IMR-90 (cell line): ENCODE measurements around the gene CA12. TPM values are rescaled to one million over a fixed set of nuclear protein-coding genes. Genes with fewer than 3 reads are reported as not detected.

ENCODE experiments used
- ATAC-seq: fragments of 200-7000 bp; cut with Tn5 transposase; 2 replicates; pipeline ENCODE4 v1.9.1; 2020; ENCODE audit warnings: low read depth, mild to moderate bottlenecking, moderate library complexity
- BruUV-seq: library from RNA; stranded (reverse); fragments of 400-500 nt; replicated peaks from 2 replicates; lab custom pipeline; 2021; lab: Mats Ljungman, UMichigan
- CTCF ChIA-PET: fragments of 300-600 bp; formaldehyde crosslinking; extraction: SDS; loops from one replicate; lab custom pipeline; 2021; ENCODE audit warnings: antibody characterized with exemption; lab: Yijun Ruan, JAX
- POLR2A ChIA-PET: fragments of 300-600 bp; sonication (Branson Sonifier 250); formaldehyde crosslinking; loops from one replicate; lab custom pipeline; 2022; ENCODE audit warnings: antibody characterized with exemption; ENCODE audit not compliant: unreplicated experiment; lab: Charles Lee
- DNase-seq: peaks from one replicate; pipeline ENCODE4 v3.0.0; 2013
- H2AFZ ChIP-seq: replicated peaks from 2 replicates; pipeline ENCODE3; 2013; ENCODE audit warnings: low read length, mild to moderate bottlenecking; ENCODE audit not compliant: poor library complexity
- H2AK5ac ChIP-seq: 2 replicates; pipeline ENCODE4 v1.6.1; 2013; ENCODE audit warnings: low read depth, low read length, inconsistent platforms
- H2AK9ac ChIP-seq: replicated peaks from 2 replicates; pipeline ENCODE3; 2013; ENCODE audit warnings: mild to moderate bottlenecking, low read depth, low read length, moderate library complexity; ENCODE audit not compliant: poor library complexity
- H2BK120ac ChIP-seq: 2 replicates; pipeline ENCODE4 v1.6.1; 2013; ENCODE audit warnings: low read depth, low read length, inconsistent platforms
- H2BK15ac ChIP-seq: 3 replicates; pipeline ENCODE4 v1.6.1; 2013; ENCODE audit warnings: low read depth, low read length, inconsistent platforms
- H2BK20ac ChIP-seq: 2 replicates; pipeline ENCODE4 v1.6.1; 2013; ENCODE audit warnings: low read depth, mild to moderate bottlenecking, inconsistent platforms, low read length, moderate library complexity
- H2BK5ac ChIP-seq: 2 replicates; pipeline ENCODE4 v1.6.1; 2013; ENCODE audit warnings: mild to moderate bottlenecking, low read depth, low read length, inconsistent platforms; ENCODE audit not compliant: poor library complexity, severe bottlenecking
- H3K14ac ChIP-seq: replicated peaks from 2 replicates; pipeline ENCODE4 v1.6.1; 2013; ENCODE audit warnings: low read depth, low read length, inconsistent platforms
- H3K18ac ChIP-seq: 2 replicates; pipeline ENCODE4 v1.6.1; 2013; ENCODE audit warnings: low read depth, low read length, control low read depth
- H3K23ac ChIP-seq: 2 replicates; pipeline ENCODE4 v1.6.1; 2013; ENCODE audit warnings: low read depth, low read length, inconsistent platforms
- H3K27ac ChIP-seq: 2 replicates; pipeline ENCODE4 v1.5.1; 2013; ENCODE audit warnings: mild to moderate bottlenecking, control low read depth, low read length; ENCODE audit not compliant: insufficient read depth
- H3K27me3 ChIP-seq: 2 replicates; pipeline ENCODE4 v1.6.1; 2013; ENCODE audit warnings: low read length; ENCODE audit not compliant: control insufficient read depth, insufficient read depth
- H3K36me3 ChIP-seq: 2 replicates; pipeline ENCODE4 v1.6.1; 2013; ENCODE audit warnings: low read length, mixed read lengths; ENCODE audit not compliant: control insufficient read depth, insufficient read depth
- H3K4ac ChIP-seq: 2 replicates; pipeline ENCODE4 v1.6.1; 2013; ENCODE audit warnings: low read depth, low read length, inconsistent platforms
- H3K4me1 ChIP-seq: 2 replicates; pipeline ENCODE4 v1.6.1; 2013; ENCODE audit warnings: low read length, mixed read lengths; ENCODE audit not compliant: control insufficient read depth, insufficient read depth
- H3K4me2 ChIP-seq: 2 replicates; pipeline ENCODE4 v1.6.1; 2013; ENCODE audit warnings: low read depth, mild to moderate bottlenecking, control low read depth, low read length, moderate library complexity
- H3K4me3 ChIP-seq: 2 replicates; pipeline ENCODE4 v1.5.1; 2013; ENCODE audit warnings: low read depth, mild to moderate bottlenecking, control low read depth, low read length, moderate library complexity; ENCODE audit not compliant: insufficient read depth
- H3K56ac ChIP-seq: 2 replicates; pipeline ENCODE4 v1.6.1; 2013; ENCODE audit warnings: low read length, inconsistent platforms; ENCODE audit not compliant: insufficient read depth; ENCODE audit errors: extremely low read depth
- H3K79me1 ChIP-seq, 2 experiments: 2 replicates each; pipeline ENCODE4 v1.6.1; 2013; ENCODE audit warnings: low read length in 2 of 2, inconsistent platforms in 1 of 2, low read depth in 1 of 2
- H3K9ac ChIP-seq: 2 replicates; pipeline ENCODE4 v1.6.1; 2013; ENCODE audit warnings: low read depth, low read length, control low read depth
- H3K9me1 ChIP-seq: 2 replicates; pipeline ENCODE4 v1.6.1; 2013; ENCODE audit warnings: low read length, inconsistent platforms; ENCODE audit not compliant: insufficient read depth
- H3K9me3 ChIP-seq: 2 replicates; pipeline ENCODE4 v1.6.1; 2013; ENCODE audit warnings: low read length; ENCODE audit not compliant: control insufficient read depth, insufficient read depth
- H4K20me1 ChIP-seq: 2 replicates; pipeline ENCODE4 v1.6.1; 2013; ENCODE audit warnings: low read length, inconsistent platforms; ENCODE audit not compliant: insufficient read depth
- H4K5ac ChIP-seq: 2 replicates; pipeline ENCODE4 v1.6.1; 2013; ENCODE audit warnings: mild to moderate bottlenecking, low read depth, low read length, control low read depth
- H4K8ac ChIP-seq, 2 experiments: 2 replicates each; pipeline ENCODE4 v1.6.1; 2013; ENCODE audit warnings: low read depth in 2 of 2, low read length in 2 of 2, control low read depth in 1 of 2, inconsistent platforms in 1 of 2
- H4K91ac ChIP-seq: 2 replicates; pipeline ENCODE4 v1.6.1; 2013; ENCODE audit warnings: low read depth, low read length, inconsistent platforms; ENCODE audit not compliant: insufficient read depth
- BHLHE40 ChIP-seq: fragments of 150-350 bp; IDR thresholded peaks from 2 replicates; pipeline ENCODE4 v1.6.1; 2016; ENCODE audit warnings: mild to moderate bottlenecking, low read depth, low read length
- CEBPB ChIP-seq: IDR thresholded peaks from 2 replicates; pipeline ENCODE4 v1.6.1; 2012; ENCODE audit warnings: low read depth, low read length, improper control_type of control experiment
- CHD1 ChIP-seq: IDR thresholded peaks from 2 replicates; pipeline ENCODE4 v1.6.1; 2012; ENCODE audit warnings: low read depth, low read length, improper control_type of control experiment
- CTCF ChIP-seq: conservative IDR thresholded peaks from 2 replicates; pipeline ENCODE4 v1.5.1; 2012; ENCODE audit warnings: mild to moderate bottlenecking, low read depth, low read length, improper control_type of control experiment
- FOS ChIP-seq: fragments of 150-350 bp; IDR thresholded peaks from 2 replicates; pipeline ENCODE4 v1.6.1; 2016; ENCODE audit warnings: low read depth, low read length
- MAFK ChIP-seq: IDR thresholded peaks from 2 replicates; pipeline ENCODE4 v1.6.1; 2012; ENCODE audit warnings: low read depth, low read length, improper control_type of control experiment
- MAZ ChIP-seq: IDR thresholded peaks from 2 replicates; pipeline ENCODE4 v1.6.1; 2012; ENCODE audit warnings: low read depth, mild to moderate bottlenecking, low read length, improper control_type of control experiment, moderate library complexity, borderline replicate concordance
- MXI1 ChIP-seq: IDR thresholded peaks from 2 replicates; pipeline ENCODE4 v1.6.1; 2012; ENCODE audit warnings: low read depth, mild to moderate bottlenecking, low read length, moderate library complexity, borderline replicate concordance
- NFE2L2 ChIP-seq: fragments of 150-350 bp; IDR thresholded peaks from 2 replicates; pipeline ENCODE4 v1.6.1; 2016; ENCODE audit warnings: low read depth, mild to moderate bottlenecking, low read length
- POLR2A ChIP-seq: IDR thresholded peaks from 2 replicates; pipeline ENCODE4 v1.6.1; 2012; ENCODE audit warnings: mild to moderate bottlenecking, low read depth, low read length
- RAD21 ChIP-seq: IDR thresholded peaks from 2 replicates; pipeline ENCODE4 v1.6.1; 2012; ENCODE audit warnings: low read length, improper control_type of control experiment
- RCOR1 ChIP-seq: IDR thresholded peaks from 2 replicates; pipeline ENCODE4 v1.6.1; 2012; ENCODE audit warnings: mild to moderate bottlenecking, low read length, improper control_type of control experiment; ENCODE audit not compliant: insufficient replicate concordance
- RFX5 ChIP-seq: IDR thresholded peaks from 2 replicates; pipeline ENCODE4 v1.8.0; 2012; ENCODE audit warnings: low read depth, mild to moderate bottlenecking, low read length, moderate library complexity
- SMC3 ChIP-seq: fragments of 150-350 bp; IDR thresholded peaks from 2 replicates; pipeline ENCODE4 v1.6.1; 2016; ENCODE audit warnings: low read depth, mild to moderate bottlenecking, antibody characterized with exemption, low read length, moderate library complexity
- WGBS, 2 experiments: methylation state at CpG; one replicate each; pipeline versions ENCODE4 v1.1.5 to v1.1.7; 2013; ENCODE audit warnings: missing lambda C conversion rate in 2 of 2; ENCODE audit not compliant: insufficient read length in 1 of 2; ENCODE audit errors: extremely low coverage in 2 of 2; 5-methylcytosine and 5-hydroxymethylcytosine counted together
- dilution Hi-C: fragments of 300-500 bp; cut with HindIII; formaldehyde crosslinking; loops from one replicate; pipeline ENCODE4 v1.14.3; 2018; ENCODE audit warnings: low sequenced_read_pairs; ENCODE audit not compliant: unreplicated experiment
- in situ Hi-C: fragments of 300-500 bp; cut with MboI; formaldehyde crosslinking; loops from 3 replicates; pipeline ENCODE4 v1.14.3; 2019; ENCODE audit warnings: low sequenced_read_pairs, inconsistent platforms, mixed read lengths
- intact Hi-C: fragments of 100-400 bp; cut with micrococcal nuclease; formaldehyde crosslinking; loops from 2 replicates; pipeline ENCODE4 v1.10.0; 2022
- polyA plus RNA-seq, 3 experiments: library from polyadenylated mRNA; depleted of rRNA; stranded (reverse); fragments of >200 nt; gene quantifications; 2 replicates each; pipeline ENCODE4 v1.2.3, GENCODE V29; 2012; ENCODE audit warnings: low replicate concordance in 1 of 3
- total RNA-seq: library from RNA; depleted of rRNA; stranded (reverse); fragments of >200 nt; gene quantifications from 2 replicates; pipeline ENCODE4 v1.2.3, GENCODE V29; 2012
- TF ChIP-seq, protein P1 (sequence below): fragments of 150-350 bp; IDR thresholded peaks from 2 replicates; pipeline ENCODE4 v1.6.1; 2016; ENCODE audit warnings: low read depth, mild to moderate bottlenecking, low read length, moderate library complexity, borderline replicate concordance
- TF ChIP-seq, protein P2 (sequence below): fragments of 150-350 bp; IDR thresholded peaks from 2 replicates; pipeline ENCODE4 v1.6.1; 2017; ENCODE audit warnings: mild to moderate bottlenecking, antibody characterized with exemption, low read length, low read depth

CA12 gene
- total and polyA plus RNA-seq, 2 of the 4 experiments (the other 2 are of a cell fraction), result 33.7 to 52.6 TPM

GRCh38 chr15:63380808-63381282, 801 bp downstream of the CA12 start:
- 0 out of 2 replicates have a peak, but pooled peaks cover 2% of the 10 kb centered on the region for H3K9me3 ChIP-seq
- TF ChIP-seq CTCF (no peak), RCOR1 (no peak), POLR2A (no peak), SMC3 (no peak), MAZ (no peak), CEBPB (no peak), NFE2L2 (no peak), FOS (no peak), RFX5 (no peak), BHLHE40 (no peak), MXI1 (no peak), MAFK (no peak), RAD21 (no peak), CHD1 (no peak)
- TF ChIP-seq, protein P1, sequence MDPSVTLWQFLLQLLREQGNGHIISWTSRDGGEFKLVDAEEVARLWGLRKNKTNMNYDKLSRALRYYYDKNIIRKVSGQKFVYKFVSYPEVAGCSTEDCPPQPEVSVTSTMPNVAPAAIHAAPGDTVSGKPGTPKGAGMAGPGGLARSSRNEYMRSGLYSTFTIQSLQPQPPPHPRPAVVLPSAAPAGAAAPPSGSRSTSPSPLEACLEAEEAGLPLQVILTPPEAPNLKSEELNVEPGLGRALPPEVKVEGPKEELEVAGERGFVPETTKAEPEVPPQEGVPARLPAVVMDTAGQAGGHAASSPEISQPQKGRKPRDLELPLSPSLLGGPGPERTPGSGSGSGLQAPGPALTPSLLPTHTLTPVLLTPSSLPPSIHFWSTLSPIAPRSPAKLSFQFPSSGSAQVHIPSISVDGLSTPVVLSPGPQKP, result no peak
- TF ChIP-seq, protein P2, sequence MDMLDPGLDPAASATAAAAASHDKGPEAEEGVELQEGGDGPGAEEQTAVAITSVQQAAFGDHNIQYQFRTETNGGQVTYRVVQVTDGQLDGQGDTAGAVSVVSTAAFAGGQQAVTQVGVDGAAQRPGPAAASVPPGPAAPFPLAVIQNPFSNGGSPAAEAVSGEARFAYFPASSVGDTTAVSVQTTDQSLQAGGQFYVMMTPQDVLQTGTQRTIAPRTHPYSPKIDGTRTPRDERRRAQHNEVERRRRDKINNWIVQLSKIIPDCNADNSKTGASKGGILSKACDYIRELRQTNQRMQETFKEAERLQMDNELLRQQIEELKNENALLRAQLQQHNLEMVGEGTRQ, result no peak
- H2BK120ac ChIP-seq, result peak overlapping the region; percentile 23
- peak overlapping the region; percentile 92 for H2AFZ ChIP-seq
- H3K9ac ChIP-seq, result peak overlapping the region; percentile 71; the same call in 1 of the 2 replicates
- peak overlapping the region; percentile 54 for H3K4me3 ChIP-seq
- ChIA-PET POLR2A (no interaction called here), CTCF (no interaction called here)
- peak overlapping the region; percentile 83 for H2AK9ac ChIP-seq
- H2BK5ac ChIP-seq, result no peak overlapping the region
- H3K18ac ChIP-seq, result peak overlapping the region; percentile 13; the same call in 1 of the 2 replicates
- H2AK5ac ChIP-seq, result peak overlapping the region; percentile 78
- in situ Hi-C loops (no loop called here), dilution Hi-C loops (no loop called here), intact Hi-C loops (no loop called here)
- peak overlapping the region; percentile 5; the same call in 1 of the 2 replicates for H3K4ac ChIP-seq
- H3K14ac ChIP-seq, result 0 out of 2 replicates have a peak overlapping the region, but pooled peaks have one; percentile 64
- no CpG with 5 or more reads among the region's 14 CpGs for WGBS, 2 experiments
- DNase-seq (no peak), ATAC-seq (no peak; the same call in 1 of the 2 replicates)
- no peaks in the 10 kb centered on the region for H3K36me3 ChIP-seq
- no peak overlapping the region for H3K27ac ChIP-seq
- 0 out of 4 replicates have a peak, but pooled peaks cover 0 to 3% of the 10 kb centered on the region in 2 experiments for H3K79me1 ChIP-seq
- peak overlapping the region; percentile 53; the same call in 2 of the 3 replicates for H2BK15ac ChIP-seq
- H4K8ac ChIP-seq, result peak overlapping the region; percentile 10 to 61; a peak in 2 of 4 replicates
- H4K20me1 ChIP-seq, result no peaks in the 10 kb centered on the region
- H3K27me3 ChIP-seq, result no peaks in the 10 kb centered on the region
- peak overlapping the region; percentile 73 for H3K23ac ChIP-seq
- H2BK20ac ChIP-seq, result peak overlapping the region; percentile 57; the same call in 1 of the 2 replicates
- H3K56ac ChIP-seq, result no peak overlapping the region
- H3K4me2 ChIP-seq, result peak overlapping the region; percentile 98
- no peak overlapping the region for H4K91ac ChIP-seq
- no peaks in the 10 kb centered on the region for H3K9me1 ChIP-seq
- peaks cover 14% of the 10 kb centered on the region for H3K4me1 ChIP-seq
- no TSS peak for BruUV-seq
- no peak overlapping the region; the same call in 1 of the 2 replicates for H4K5ac ChIP-seq
